HG02884 (cell line): ENCODE results near the gene DRD1.
A peak's percentile ranks its signal among the peaks of the same experiment; 100 is the strongest.

Source experiments
- ATAC-seq: cut with Tn5 transposase; IDR thresholded peaks from one replicate; pipeline ENCODE4 v1.9.1; 2021; ENCODE audit warnings: mild to moderate bottlenecking, moderate library complexity; ENCODE audit not compliant: unreplicated experiment

DRD1 gene

GRCh38 chr5:175444060-175444904 lies at the start of gene DRD1:
Gene DRD1 (minus strand): TSS chr5:175444182. CDS start chr5:175443099, 1,083 bp downstream.
- no peak for ATAC-seq

DNA sequence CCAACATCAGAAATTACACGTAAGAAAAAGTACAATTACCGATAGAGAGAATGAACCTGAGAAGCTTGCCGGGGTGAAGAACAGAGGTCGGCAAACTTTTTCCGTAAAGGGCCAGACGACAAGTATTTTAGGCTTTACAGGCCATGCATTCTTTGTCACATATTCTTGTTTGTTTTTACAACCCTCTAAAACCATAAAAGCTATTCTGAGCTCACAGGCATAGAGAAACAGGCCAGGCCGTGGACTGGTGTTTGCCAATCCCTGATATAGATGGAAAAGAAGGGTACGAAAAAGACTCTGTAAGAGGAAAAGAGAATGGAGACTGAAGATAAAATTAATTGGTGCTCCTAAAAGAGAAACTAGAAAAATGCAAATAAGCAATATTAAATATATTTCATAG lies 49.7 kb upstream of the DRD1 start:
- no peak for ATAC-seq

GRCh38 chr5:175493260-175493659 lies 49.3 kb upstream of the DRD1 start:
- no peak for ATAC-seq

DNA sequence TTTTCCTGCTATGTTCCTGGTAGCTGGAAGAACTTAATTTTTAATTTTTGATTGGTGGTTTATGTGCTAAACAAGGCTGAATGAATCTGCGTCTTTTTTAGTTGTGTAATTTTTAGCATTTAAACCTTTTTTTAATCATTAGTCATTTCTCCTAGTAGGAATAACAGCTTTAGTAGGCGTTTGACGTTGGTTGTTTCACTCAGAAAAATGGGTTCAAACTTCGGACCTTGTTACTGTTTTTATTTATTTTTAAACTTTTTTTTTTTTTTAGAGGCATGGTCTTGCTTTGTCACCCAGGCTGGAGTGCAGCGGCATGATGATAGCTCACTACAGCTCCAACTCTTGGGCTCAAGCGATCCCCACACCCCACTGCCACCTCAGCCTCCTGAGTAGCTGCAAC lies 47.2 kb upstream of the DRD1 start:
- ATAC-seq = no peak

DNA sequence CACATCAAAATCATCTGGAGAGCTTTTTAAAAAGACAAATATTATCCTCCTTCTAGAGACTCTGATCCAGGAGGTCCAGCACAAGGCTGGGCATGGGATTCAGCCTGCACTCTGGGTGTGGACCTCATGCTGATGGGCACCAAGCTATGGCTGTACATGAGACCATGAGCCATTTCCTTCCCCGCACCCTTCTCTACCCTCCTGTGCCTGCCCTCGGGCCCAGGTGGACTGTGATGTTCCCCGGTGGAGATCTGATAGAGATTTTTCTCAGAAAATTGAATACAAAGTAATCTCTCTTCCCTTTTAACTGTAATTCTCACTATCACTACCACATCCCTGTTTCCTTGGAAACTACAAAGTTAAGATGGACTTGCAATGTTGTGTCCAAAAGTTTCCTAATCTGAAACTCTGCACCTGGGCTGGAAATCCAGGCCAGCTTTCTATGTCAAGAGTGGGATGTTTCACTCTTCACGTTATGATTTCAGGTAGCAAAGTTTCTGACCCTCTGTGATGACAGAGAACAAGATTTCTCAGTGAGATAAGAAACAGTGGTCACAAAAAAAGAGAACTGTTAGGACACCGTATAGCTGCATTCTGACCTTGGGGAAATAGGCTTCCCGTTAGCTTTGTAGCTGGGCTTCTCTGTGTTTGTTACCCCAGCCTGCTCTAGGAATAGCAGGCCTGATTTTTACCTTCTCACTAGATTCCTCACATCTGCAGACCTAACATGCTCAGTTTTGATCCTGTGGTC lies 45.9 kb upstream of the DRD1 start:
- no peak for ATAC-seq

DNA sequence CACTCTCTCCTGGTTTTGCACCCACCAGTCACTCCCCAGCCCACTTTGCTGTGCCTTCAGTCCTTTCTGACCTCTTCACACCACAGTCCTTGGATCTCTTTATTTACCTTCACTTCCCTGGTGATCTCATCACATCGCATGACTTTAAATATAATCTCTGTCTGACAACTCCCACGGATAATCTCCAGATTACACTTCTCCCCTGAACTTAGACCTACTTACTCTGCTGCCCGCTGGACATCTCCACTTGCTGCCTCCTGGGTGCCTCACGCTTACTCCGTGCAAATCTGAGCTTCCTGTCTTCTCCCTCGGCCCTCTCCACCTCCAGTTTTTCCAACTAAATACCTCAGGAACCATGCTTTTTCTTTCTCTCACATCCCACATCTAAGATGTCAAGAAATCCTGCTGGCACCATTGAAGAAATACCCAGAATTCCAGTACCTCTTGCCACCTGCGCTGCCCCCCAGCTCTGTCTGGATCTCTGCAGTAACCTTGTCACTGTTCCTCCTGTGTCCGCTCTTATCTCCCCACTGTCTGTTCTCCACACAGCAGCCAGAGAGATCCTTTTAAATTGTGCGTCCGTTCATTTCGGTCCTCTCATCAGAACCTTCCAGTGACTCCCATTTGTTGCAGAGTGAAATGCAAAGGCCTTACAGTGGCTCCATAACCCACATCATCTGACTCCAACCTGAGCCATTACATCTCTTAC lies 43.7 kb upstream of the DRD1 start:
- ATAC-seq = no peak

DNA sequence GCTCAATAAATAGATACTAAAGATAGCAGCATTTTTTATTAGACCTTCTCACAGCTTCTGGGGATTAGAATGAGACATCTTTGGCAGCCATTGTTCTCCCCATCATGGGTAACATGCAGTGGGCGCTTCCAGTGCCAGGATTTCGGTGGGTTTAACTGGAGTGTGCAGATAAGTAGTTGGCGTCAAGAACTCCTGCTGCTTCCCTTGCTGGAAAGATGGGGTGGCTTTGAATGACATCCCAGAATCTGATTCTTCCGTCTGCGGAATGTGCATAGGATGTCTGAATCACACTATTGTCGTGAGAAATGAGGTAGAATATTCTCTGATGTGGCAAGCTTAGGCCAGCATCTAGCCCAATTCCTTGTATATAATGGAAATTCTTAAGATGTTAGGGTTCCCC lies 41.6 kb upstream of the DRD1 start:
- ATAC-seq = no peak

DNA sequence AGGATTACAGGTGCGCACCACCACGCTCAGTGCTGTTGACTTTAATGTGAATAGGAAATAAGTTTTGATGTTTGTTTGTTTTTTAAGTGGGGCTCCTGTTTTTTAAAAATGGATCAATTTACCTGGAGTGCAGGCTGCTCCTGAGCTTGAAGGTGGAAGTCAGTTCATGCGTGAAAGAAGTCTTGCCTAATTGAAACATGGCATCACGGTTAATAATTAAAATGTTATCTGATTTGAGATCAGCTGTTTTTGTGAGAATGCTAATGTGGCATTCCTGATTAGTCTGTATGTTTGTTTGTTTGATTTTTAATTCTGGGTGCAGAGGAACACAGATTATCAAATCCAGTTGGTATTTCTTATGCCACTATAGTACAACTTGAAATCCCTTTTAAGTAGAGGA lies 40.8 kb upstream of the DRD1 start:
- no peak for ATAC-seq

DNA sequence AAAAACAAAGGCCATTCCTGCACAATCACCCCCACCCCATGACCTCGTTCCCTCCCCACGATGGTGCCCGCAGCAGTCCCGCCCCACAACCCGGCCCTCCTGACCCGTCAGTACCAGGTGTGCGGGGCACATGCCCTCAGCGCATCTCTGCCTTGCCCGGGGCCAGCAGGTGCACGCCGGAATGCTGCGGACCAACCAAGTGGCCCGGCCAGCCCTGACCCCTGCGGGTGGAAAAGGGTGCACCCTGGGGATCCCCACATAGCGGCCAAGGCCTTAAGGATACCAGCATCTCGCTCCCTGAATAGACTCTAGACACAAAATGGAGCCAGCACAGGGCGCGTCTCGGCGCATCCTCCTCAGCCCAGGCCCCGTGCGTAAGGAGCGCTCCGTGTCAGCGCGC lies 40.3 kb upstream of the DRD1 start:
- no peak for ATAC-seq

GRCh38 chr5:175483337-175483736 lies 39.4 kb upstream of the DRD1 start:
- ATAC-seq = no peak

- no peak for ATAC-seq
Observed at GRCh38 chr5:175479125-175479881, 35.3 kb upstream of the DRD1 start.

DNA sequence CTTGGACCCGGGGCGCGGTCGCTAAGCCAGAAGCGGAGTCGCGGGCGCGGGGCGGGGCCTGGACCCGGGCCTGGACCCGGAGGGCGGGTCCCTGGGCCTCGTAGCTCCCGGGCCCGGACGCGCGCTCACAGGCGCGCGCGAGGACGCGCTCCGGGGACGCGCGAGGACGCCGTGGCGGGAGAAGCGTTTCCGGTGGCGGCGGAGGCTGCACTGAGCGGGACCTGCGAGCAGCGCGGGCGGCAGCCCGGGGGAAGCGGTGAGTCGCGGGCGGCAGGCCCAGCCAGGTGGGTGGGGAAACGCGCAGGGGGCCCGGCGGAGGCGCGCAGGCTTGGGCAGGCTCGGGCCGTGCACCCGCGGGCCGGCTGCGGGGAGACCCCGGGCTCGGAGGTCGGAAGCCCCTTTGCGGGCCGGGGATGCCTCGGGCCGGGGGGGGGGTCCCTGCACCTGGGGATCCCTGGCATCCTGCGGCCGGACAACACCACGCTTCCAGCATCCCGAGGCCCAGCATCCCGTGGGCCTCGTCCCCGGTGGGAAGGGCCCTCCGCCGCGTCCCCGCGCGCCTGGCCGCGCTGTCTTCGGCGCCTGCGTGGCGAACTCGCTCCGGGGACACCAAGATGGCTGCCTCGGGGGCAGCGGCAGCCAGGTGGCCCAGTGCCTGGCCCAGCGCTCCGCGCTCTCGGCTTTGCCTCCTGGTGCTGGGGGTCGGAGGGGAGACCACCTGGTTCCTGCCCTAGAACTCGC lies 34.6 kb upstream of the DRD1 start, which contains the start of gene SFXN1:
Gene SFXN1, plus strand, starts transcription at position 177 of the 741 bp plus-strand sequence. CDS start 13,544 bp downstream, outside the sequence.
- peak; percentile 94 for ATAC-seq

DNA sequence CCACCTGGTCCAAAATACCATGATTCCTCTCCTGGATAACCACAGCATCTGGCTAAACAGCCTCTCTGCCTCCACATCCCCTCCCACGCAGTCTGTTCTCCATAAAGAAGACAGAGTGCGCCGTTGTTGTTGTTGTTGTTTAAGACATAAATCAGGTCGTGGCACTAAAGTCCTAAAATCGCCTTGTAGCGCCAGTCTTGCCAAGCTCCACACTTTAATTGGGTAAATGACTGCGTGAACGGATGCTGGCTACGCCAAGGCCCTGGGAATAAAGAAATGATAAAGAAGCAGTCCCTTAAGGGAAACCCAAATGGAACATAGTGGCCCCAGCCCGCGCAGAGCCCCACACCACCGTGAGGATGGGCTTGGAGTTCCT lies 34.0 kb upstream of the DRD1 start:
- no peak for ATAC-seq

DNA sequence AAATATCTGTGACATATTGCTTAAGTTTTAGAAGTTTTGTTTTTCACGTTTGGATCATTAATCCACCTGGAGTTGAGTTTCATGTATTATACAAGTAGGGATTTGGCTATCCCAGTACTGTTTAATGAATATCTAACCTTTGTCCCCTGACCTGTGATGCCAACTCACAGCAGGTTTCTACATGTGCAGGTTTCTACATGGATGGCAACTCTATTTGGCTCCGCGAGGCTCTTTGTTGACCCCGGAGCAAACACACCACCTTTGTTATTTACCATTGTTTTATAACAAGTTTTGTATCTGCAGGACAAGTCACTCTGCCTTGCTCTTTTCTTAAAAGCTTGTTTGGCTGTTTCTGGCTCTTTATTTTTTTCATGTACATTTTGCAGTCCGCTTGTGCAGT lies 33.5 kb upstream of the DRD1 start:
- ATAC-seq = no peak

DNA sequence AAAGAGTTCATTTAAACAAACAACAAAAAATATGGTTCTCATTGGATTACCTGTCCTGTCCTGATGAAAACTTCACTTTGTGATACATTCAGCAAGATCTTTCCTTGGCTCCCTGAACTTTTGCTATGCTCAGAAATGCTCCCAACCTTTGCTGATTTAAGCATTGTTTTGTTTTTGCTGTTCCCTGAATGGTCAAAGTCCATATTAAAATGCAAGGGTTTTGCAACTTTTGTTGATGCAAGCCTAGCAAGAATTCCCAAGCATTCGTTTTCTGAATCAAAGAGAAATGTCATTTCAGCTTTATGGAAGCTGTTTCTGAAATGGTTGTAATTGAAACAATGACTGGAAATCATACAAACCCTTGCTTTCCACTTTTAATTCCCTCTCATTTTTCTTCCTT lies 31.3 kb upstream of the DRD1 start:
- no peak for ATAC-seq

DNA sequence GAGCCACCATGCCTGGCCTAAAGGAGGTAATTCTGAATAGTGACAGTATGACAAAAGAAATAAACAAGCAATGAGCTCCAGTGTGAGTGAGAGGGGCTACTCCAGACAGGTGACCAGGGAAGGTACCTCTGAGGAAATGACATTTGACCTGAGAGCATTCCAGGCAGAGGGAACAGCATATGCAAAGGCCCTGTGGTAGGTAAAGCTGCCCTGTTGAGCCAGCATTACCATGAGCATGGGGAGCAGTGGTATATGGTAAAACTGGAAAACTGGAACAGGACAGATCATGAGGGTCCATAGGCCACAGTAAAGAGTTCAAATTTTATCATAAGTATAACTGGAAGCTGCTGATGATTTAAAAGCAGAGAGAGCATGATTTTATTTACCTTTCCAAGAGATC lies 28.4 kb upstream of the DRD1 start:
- ATAC-seq = no peak

GRCh38 chr5:175471628-175472027 lies 27.6 kb upstream of the DRD1 start:
- ATAC-seq = no peak

GRCh38 chr5:175471196-175471595 lies 27.2 kb upstream of the DRD1 start:
- no peak for ATAC-seq

GRCh38 chr5:175470781-175471180 lies 26.8 kb upstream of the DRD1 start:
- no peak for ATAC-seq

- ATAC-seq = no peak
Observed at GRCh38 chr5:175469916-175470315, 25.9 kb upstream of the DRD1 start.
